ENCODE measurements around the gene ERGIC1.
"Not testable (repeated sequence)": the region's sequence is repeated elsewhere in the genome, so short reads cannot be mapped to it uniquely, and the experiment has no call there.

ERGIC1 gene

DNA sequence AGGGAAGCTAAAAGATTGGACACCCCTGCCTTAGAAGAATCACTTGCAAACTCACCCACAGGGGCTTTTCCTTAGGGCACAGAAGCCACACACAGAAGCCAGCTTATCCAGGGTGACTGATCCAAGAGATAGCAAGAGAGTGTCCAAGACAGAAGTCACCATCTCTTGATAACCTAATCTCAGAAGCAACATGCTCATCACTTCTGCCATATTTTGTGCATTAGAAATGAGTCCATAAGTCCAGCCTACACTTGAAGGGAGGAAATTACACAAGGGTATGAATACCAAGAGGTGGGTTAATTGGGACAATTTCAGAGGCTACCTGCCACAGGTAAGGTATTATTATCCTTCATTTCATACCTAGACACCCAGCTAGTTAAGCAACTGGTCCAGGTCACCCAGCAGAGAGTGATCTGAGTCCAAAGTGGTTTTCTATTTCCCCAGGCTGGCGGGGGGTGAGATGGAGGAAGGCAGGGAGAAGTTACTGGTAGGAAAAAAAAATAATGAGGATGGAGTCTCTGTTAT is 3.7 kb upstream of the ERGIC1 start:
- no peak for DNase-seq (ENCODE audit: low read depth)

DNA sequence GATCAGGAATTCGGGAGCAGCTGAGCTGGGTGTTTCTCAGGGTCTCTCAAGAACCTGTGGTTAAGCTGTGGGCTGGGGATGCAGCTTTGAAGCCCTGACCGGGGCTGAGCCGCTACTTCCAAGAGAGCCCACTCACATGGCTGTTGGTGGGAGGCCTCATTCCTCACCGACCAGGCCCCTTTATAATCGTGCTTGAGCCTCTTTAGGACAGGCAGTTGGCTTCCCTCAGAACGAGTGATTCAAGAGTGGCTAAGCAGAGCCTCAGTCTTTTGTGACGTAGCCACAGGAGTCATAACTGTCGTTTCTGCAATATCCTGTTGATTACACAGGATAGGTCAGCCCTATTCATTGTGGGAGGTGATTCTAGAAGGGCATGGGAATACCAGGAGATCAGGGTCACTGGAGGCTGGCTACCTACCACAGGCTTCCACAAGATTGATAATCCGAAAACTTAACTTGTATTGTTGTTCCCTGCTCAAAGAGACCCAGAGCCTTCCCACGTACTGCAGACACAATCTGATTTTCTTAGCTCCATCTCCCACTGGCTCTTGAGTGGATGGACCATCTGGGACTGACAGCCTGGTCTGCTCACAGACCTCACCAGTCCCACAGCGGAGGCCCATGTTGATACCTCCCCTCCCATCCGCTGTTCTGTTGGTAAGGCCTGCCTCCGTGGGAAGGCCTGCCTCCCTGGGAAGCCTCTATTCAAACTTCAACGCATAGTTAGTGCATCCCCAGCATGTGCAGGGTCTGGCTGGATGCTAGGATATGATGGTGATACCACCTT is 3.0 kb upstream of the ERGIC1 start:
- peak; percentile 95 for DNase-seq (ENCODE audit: low read depth)

DNA sequence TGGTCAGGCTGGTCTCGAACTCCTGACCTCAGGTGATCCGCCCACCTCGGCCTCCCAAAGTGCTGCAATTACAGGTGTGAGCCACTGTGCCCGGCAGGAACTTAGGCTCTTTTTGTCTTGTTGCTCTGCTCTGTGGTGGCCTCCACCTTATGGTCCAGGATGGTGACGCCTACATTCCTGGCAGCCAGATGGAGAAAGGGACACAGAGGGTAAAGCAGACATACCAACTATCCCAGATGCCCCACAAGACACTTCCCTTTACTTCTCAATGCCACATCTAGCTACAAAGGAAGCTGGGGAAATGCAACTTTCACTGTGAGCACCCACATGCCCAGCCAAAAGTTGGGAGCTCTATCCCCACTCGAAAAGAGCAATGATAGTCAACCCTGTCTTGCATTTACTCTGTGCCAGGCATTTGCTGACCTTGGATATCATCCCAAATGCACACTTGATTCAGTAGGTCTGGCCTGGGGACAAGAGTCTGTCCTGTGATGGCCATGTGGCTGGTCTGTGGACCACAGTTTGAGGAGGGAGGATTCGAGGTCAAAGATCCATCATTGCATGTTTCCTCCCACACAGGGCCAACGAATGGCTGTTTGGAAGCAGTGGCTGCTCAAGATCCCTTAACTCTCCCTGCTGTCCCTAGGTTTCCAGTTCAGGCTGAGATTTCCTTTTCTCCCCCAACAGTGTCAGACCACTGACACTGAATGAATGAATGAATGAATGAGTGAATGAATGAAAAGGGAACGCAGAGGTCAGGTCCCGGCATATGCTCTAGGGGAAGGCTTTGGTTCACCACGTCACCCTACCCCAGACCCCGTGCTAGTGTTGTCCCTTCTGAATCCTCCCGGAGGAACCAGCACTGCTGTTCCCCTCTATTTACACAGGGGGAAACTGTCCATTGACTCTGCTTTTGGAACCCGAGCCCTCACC is 1.4 kb upstream of the ERGIC1 start:
- DNase-seq (ENCODE audit: low read depth), result no peak

- no peak for DNase-seq (ENCODE audit: low read depth)
Measured at GRCh38 chr5:172833372-172833685, 722 bp upstream of the ERGIC1 start.

- peak; percentile 54 for DNase-seq (ENCODE audit: low read depth)
Measured at GRCh38 chr5:172834415-172835289, 601 bp downstream of the ERGIC1 start.

- DNase-seq (ENCODE audit: low read depth), result peak; percentile 24
Measured at GRCh38 chr5:172835290-172835993, 1.4 kb downstream of the ERGIC1 start.

DNA sequence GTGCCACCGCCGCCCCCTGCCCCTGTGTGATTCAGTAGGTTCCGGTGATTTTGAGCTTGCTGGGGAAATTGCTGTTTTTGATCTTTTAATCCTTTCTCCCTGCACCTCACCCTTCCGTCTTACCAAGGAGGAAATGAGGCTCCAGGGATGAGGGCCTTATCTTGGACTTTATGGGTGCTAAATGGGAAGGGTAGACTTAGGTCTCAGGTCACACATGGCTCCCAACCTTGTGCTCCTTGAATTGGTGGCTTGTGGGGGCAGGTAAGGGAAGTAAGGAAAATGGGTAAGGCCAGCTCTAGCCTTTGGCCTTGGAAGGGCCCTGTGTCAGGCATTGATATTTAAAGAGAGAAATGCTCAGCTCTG is 1.9 kb downstream of the ERGIC1 start:
- DNase-seq (ENCODE audit: low read depth), result no peak

DNA sequence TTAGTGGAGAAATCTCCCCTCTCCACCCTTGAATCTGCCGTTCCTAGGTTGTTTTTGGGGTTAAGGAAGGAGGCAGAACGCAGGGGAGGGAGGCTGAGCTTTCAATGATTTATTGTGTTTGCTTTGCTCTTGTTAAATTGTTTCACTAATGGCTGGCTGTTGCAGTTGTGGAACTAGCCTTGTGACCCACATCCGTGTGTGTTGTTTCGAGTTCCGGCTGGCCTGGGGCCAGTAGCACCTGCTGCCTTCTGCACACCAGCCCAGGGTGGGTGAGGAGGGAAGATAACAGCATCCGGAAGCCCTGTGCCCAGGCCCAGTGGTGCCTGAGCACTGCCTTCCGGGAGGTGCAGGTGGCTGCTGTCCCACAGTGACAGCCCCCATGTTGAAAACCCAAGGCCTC is 3.6 kb downstream of the ERGIC1 start:
- DNase-seq (ENCODE audit: low read depth), result no peak

- DNase-seq (ENCODE audit: low read depth), result no peak
Measured at GRCh38 chr5:172838151-172838875, 4.3 kb downstream of the ERGIC1 start.

- no peak for DNase-seq (ENCODE audit: low read depth)
Measured at GRCh38 chr5:172839669-172840431, 5.8 kb downstream of the ERGIC1 start.

DNA sequence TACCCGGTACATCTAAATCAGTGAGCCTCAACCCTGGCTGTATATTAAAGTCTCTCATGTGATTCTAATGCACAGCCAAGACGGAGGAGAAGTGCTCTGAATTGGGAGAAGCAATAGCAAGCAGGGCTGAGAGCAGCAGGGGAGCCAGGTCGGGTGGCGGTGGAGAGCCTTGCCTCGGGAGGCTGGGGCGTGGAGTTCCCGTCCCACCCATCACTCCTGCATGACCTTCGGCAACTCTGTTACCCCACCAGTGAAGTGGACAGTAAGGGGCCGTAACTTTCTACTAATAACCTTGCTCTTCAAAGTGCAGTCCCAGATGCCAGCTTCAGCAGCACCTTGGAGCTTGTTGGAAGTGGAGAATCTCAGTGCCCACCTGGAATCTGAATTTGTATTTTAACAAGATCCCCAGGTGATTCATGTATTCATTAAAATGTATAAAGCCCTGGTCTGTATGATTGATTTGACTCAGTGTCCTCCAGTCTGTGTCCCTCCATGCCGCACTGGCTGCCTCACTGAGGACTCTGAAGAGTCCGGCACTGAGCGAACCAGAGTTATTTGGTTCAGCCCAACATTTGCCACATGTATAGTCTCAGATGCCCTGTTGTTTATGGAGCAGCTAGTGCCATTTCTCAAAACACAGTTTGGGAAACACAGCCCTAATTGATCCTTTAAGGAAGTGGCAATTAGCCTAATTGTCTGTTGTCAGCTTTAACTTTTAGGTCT is 6.5 kb downstream of the ERGIC1 start:
- DNase-seq (ENCODE audit: low read depth), result no peak

DNA sequence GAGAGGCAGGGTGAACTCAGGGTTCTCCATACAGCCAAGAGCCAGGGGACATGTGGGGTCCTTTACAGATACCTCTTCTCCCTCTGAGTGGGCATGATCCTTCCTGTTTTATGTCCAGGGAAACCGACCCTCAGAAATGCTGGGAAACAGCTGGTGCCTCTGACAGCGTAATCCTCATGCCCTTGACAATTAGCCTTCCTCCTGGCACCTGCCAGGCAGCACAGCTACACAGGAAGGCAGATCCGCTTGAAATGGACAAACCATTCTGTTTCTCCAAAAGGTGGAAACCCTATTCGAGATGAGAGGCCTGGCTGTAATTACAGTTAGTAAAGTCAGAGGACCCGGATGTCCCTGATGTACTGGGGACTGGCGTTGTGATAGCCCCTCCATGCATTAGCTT is 7.2 kb downstream of the ERGIC1 start:
- no peak for DNase-seq (ENCODE audit: low read depth)

DNA sequence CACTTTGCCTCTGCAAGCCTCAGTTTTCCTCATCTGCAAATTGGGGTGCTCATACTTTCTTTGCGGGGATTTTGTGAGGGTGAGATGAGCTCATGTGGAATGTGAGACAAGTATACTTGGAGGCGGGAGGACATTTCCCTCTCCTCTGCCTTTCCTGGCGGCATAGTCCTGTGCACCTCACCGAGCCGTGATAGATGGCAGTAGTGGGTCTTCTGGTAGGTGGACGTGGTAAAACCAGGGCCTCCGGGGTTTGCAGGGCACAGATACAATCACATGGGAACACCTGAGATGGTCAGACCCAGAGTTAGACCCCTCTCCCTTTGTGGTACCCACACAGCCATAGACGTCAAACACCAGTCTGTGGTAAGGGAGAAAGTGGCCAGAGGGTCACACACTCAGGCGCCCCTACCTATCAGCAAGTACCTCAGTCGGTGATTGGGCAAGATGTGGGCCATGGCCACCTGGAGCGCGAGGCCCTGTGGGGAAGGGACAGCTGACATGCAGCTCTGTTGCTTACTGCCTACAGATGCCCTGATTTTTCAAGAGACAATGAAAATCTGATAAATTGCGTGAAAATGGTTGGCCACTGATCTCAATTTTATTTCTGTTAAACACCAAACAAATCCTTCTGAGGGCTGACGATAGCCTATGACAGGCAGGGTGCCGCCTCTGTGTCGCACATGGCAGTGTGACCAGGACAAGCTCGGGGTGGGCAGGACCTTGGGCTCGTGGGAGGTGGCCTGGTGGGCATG is 9.9 kb downstream of the ERGIC1 start:
- no peak for DNase-seq (ENCODE audit: low read depth)

DNA sequence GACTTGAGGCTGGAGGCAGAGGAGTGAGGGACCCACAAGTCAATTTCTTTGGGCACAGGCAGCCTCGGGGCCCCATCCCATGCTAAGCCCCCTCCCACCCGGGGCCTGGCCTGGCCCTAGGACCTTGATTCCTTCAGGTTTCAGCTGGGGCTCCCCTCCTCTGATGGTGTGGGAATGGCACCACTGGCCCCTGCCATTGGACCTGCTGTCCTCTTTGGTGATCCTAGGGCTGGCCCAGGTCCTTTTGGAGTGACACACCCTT is 10.5 kb downstream of the ERGIC1 start:
- no peak for DNase-seq (ENCODE audit: low read depth)

GRCh38 chr5:172845154-172845553 is 11.1 kb downstream of the ERGIC1 start:
- no peak for DNase-seq (ENCODE audit: low read depth)

DNA sequence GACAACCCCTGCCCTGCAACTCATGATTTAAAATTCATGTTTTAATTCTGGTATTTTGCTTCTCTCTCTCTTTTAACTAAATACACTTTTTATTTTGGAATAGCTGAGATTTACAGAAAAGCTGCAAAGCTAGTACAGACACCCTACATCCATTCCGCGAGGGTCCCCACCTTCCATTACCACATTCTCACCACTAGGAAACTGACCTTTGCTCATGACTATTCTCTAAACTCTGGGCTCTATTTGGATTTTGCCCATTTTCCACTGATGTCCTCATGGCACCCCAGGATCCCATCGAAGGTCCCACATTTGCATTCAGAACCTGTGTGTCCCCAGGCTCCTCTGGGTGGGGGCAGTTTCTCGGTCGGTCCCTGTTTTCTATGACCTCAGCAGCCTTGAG is 11.5 kb downstream of the ERGIC1 start:
- DNase-seq (ENCODE audit: low read depth), result no peak

GRCh38 chr5:172846249-172846648 is 12.2 kb downstream of the ERGIC1 start:
- DNase-seq (ENCODE audit: low read depth), result no peak

GRCh38 chr5:172846677-172847076 is 12.6 kb downstream of the ERGIC1 start:
- no peak for DNase-seq (ENCODE audit: low read depth)

DNA sequence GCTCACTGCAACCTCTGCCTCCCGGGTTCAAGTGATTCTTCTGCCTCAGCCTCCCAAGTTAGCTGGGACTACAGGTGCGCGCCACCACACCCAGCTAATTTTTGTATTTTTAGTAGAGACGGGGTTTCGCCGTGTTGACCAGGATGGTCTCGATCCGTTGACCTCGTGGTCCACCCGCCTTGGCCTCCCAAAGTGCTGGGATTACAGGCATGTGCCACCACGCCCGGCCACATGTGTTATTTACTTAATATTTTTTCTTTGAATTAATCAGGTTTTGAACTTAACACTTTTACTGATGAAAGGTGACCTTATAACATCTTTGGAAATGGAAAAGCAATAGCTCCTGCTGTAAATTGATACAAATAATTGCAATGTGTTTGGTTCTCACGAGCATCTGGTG is 13.5 kb downstream of the ERGIC1 start:
- not testable (repeated sequence) for DNase-seq (ENCODE audit: low read depth)

Data from ELR (cell line).